GM21786 (cell line): ENCODE data around the gene CIT.

ENCODE experiments used
- ATAC-seq: cut with Tn5 transposase; IDR thresholded peaks from one replicate; pipeline ENCODE4 v1.9.1; 2021; ENCODE audit not compliant: unreplicated experiment

The CIT gene

DNA sequence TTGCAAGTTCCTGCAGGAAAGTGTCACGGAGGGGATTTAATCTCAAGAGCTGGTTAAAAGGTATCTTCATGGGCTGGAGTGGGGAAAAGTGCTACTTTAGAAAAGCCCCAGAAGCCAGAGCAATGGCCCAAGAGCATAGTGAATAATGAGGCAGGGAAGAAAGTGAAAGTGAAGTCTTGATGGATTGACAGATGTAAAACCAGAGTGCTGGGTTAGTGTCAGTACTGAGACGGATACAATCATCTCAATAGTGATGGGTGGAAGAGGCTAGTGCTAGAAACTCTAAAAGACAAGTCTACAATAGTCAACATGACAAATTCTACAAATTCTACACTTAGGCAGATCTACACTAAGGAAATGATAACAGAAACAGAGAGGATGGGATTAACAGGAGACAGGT is 68.1 kb downstream of the CIT start:
- ATAC-seq = no peak

- no peak for ATAC-seq
These were observed 68.7 kb downstream of the CIT start for GRCh38 chr12:119808441-119808840.

DNA sequence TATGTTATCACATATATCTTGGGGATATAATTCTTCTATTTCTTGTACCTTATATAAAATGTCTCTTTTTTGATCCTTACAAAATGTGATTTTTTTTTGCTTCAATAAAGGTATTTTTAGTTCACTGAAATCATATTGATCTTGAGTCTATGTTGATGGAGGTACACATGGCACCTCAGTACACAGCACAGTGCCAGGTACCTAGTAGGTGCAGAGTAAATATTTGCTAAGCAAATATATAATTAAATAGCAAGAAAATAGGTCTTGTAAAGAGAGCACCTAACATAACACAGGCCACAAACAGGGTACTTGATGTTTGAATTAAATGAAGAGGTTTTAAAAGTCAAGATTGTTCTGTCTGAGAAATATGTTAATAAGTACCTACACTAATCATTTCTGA is 69.7 kb downstream of the CIT start:
- ATAC-seq = no peak

GRCh38 chr12:119804011-119804641 is 73.0 kb downstream of the CIT start:
- ATAC-seq = no peak

- ATAC-seq = no peak
These were observed 73.7 kb downstream of the CIT start for GRCh38 chr12:119803381-119803791.

GRCh38 chr12:119802472-119802871 is 74.6 kb downstream of the CIT start:
- no peak for ATAC-seq

- ATAC-seq = no peak
These were observed 80.0 kb downstream of the CIT start for GRCh38 chr12:119797090-119797489.

DNA sequence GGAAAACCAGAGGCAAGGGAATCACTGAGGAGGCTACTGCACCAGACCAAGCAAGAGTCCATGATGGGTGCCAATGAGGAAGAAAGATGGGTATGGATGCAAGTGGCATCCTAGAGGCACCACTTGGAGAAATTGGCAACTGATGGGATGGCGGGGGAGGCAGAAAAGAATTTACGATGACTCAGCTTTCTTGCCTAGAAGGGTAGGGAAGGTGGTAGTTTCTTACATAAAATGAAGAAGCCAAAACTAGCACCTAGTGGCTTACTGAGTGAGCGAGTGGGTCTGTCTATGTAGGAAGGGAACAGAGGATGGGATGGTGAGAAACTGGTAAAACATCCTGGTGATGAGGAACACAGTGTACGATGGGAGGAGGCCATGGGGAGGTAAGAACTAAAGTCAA is 80.8 kb downstream of the CIT start:
- ATAC-seq = no peak

DNA sequence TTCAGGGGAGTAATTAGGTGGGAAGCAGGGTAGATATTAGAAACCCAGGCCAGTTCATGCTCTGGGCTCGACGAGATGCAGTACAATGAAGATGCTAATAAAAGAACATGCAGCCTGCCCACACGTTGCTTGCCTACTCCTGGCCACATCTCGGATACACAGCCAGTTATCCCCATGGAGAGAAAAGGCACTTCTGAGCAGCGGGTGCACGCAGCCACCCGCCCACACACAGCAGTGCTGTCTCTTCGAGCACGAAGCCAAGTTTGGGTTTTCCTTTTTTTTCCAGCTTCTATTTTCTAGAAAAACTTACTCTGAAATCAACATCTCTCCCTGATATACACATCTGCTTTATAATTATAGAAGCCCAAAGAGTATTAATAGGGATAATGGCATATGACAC is 85.7 kb downstream of the CIT start:
- ATAC-seq = no peak

DNA sequence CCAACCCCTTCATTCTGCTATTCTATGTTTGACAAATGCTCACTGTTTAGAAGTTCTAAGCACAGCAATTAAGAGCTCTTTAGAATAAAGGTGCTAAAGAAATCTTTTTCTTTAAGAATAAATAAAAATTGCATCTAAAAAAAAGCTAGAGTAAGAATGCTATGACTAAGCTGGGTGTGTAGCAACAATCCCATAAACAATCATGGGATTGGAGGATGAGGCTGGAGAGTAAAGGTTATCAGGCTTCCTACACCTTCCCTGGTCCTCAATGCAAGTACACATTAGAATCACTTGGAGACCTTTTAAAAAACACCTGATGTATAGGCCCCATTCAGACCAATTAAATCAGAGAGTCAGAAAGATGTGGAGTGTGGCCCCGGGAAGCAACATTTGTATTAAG is 88.3 kb downstream of the CIT start:
- no peak for ATAC-seq

DNA sequence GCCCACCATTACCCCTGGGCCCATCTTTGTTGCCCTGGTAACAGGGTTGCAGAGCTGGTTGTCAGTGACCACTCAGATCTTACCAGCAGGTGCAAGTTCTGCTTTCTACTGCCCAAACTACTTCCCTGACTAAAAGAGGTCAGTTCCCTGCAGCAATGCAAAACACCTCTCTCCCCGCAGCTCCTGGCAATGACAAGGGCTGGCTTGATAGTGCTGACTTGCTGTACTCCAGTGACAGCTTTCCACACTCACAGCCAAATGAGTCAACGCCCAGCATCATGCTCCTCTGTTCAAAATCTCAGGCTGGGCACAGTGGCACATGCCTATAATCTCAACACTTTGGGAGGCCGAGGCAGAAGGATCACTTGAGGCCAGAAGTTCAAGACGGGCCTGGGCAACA is 90.6 kb downstream of the CIT start:
- no peak for ATAC-seq

- no peak for ATAC-seq
These were observed 92.4 kb downstream of the CIT start for GRCh38 chr12:119784673-119785072.

DNA sequence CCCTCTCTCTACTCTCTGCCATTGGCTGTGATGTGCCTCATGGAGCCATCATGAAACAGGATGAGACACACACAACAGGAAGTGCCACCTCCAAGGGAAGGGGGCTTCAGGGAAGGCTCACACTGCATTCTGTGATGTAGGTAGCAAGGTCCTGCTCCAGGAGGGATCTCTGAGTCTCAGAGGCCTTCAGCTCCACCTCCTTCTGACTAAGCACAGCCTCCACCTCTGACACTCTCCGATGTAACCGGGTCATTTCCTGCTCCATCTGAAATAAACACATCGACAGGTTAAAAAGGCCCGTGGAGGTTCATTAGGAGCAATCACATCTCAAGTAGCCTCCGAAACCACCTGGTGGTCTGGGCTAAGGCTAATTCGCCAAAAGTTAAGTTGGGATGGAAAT is 93.3 kb downstream of the CIT start:
- ATAC-seq = no peak

- ATAC-seq = no peak
These were observed 95.3 kb downstream of the CIT start for GRCh38 chr12:119781804-119782203.

DNA sequence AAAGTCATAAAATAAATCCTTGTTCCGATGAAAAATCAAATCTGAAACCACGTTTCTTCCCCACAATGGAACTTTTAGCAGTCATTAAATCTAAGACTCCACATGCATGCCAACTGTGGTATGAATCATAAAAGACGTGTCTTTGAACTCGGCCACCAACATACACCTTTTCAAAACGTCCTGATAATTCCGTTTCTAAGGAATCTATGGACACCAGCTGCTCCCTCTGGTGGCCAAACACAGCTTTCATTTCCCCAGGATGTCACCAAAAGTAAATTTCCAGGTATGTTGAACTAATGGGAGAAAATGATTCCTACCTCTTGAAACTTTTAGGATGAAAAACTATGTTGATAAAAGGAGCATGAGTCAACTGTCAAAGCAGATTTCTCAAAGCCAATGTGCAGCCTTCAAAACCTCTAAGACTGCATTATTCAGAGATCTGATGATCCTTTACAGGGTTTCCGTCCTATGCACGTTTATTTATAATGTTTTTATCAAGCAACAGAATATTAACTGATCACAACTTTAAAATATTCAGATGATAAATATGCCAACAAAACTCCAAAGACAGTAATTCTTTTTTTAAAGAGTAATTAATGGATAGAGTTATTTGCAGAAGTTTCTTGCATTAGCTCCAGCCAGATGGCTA is 96.2 kb downstream of the CIT start:
- no peak for ATAC-seq

DNA sequence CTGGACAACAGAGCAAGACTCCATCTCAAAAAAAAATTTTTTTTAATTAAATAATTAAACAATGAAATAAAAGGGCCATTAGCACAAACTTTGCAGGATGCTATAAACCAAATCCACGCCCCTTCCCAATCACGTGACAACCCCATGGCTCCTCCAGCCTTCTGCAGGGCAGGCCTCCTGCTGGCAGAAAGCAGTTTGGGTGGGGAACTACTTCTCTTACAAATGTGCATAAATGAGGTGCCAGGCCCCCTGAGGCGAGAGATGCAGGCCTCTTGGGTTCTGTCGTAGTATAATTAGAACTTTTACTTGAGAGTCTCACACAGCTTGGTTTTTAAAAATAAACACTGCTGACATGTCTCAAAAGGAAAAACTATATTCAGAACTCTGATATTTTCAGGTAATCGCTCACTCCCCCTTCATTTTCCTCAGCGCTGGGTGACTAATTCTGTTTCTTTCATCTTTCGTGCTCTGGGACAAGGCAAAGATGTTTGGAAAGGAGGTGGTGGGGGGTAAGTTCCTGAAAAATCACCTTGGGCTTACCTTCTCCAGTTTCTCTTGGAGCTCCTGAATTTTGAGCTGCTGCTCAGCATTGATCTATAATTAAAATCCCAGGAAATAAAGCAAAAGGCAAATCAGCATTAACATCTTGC is 101.7 kb downstream of the CIT start:
- no peak for ATAC-seq

GRCh38 chr12:119772431-119772830 is 104.7 kb downstream of the CIT start:
- ATAC-seq = no peak

DNA sequence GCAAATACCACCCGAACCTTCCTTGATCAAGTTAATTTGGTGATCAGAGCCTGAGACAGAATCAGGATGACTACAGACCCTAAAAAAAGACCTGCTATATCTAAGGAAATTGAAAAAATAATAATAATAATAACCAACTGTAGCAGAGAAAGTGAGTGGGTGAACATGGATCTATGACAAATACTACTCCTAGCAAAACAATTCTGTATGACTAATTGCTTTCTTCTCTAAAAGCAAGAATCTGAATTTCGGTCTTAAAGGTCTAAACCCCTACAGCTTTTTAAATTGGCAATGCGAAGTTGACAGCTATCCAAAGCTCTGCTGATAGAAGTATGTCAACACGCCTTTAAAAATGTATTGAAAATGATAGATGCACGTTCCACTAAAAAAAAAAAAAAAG is 107.0 kb downstream of the CIT start:
- ATAC-seq = no peak

GRCh38 chr12:119762619-119763018 is 114.5 kb downstream of the CIT start:
- no peak for ATAC-seq

GRCh38 chr12:119758722-119759121 is 118.4 kb downstream of the CIT start:
- no peak for ATAC-seq

- no peak for ATAC-seq
These were observed 118.9 kb downstream of the CIT start for GRCh38 chr12:119758234-119758633.

- ATAC-seq = no peak
These were observed 125.2 kb downstream of the CIT start for GRCh38 chr12:119751961-119752360.

DNA sequence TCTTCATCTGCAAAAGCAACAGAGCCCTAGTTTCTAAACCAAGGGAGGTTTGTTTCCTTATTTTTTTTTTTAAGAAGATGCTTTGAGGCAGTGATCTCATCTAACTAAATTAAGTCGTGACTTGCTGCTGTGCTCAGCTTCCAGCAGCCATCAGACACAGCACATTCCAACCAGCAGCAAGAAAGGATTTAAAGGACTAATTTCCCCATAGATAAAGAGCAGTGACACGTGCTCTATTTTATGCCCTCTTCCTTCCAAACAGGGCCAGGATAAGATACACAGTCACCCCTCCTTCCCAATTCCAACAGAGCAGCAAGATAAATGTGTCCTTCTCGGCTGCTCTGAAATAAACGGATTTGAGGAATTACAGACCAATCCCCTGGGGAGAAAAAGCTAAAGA is 127.5 kb downstream of the CIT start:
- no peak for ATAC-seq
